Measurements from ENCODE around the gene CAPN5. TPM values are rescaled to one million over a fixed set of nuclear protein-coding genes. Genes with fewer than 3 reads are reported as not detected.

Gene CAPN5
- total and polyA plus RNA-seq, 10 of the 15 experiments (the other 5 are each of a cell fraction or from before 2014, with no cell fraction given): 0.02 to 0.33 (median 0.07) TPM; not detected in 3

- no peak for TF ChIP-seq NR2C1 (IDR thresholded peaks at IDR 0.05)
- no peak for TF ChIP-seq ATF7 (IDR thresholded peaks at IDR 0.05; ENCODE audit: low read depth)
- TF ChIP-seq IRF5 (IDR thresholded peaks at IDR 0.05; ENCODE audit: borderline replicate concordance): no peak
- TF ChIP-seq ZBTB40 (IDR thresholded peaks at IDR 0.05; ENCODE audit: borderline replicate concordance): no peak
- no peak for TF ChIP-seq YY1 (IDR thresholded peaks at IDR 0.05; ENCODE audit: low read depth, low read length)
- TF ChIP-seq IKZF1 (conservative IDR thresholded peaks at IDR 0.05): no peak
These were observed 40.0 kb upstream of the CAPN5 start (continued) for GRCh38 chr11:77026743-77027142.

DNA sequence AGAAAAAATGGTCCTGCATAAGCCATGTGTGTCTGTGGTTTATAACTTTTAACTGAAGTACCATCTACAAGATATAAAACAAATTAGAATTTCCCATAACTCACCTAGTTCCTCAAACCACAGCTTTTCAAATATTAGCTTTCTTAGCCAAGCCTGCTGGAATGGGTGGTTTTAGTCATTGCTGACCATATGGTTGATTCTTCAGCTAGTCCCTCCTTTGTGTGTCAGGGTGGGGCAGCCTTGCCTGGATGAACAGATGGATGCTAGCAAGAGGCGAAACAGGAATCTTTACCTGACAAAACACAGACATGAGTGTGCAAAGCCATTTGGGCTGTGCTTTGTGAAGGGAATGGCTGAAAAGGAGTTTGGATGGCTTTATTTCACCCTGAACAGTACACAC is 39.5 kb upstream of the CAPN5 start:
- Histone ChIP-seq H3K4me2 (ENCODE audit: control insufficient read depth, insufficient read depth) (no peak overlapping the region), H4K20me1 (ENCODE audit: control insufficient read depth, insufficient read depth) (no peaks in the 10 kb centered on the region), H3K9me3 (replicated peaks; ENCODE audit: control insufficient read depth, insufficient read depth, low read length) (no peaks in the 10 kb centered on the region), H2AFZ (ENCODE audit: control insufficient read depth, low read depth, low read length) (no peak overlapping the region), H3K36me3 (ENCODE audit: control insufficient read depth in 2 of 2, insufficient read depth in 2 of 2, low read length in 1 of 2) (no peaks in the 10 kb centered on the region), H3K4me1 (ENCODE audit: control insufficient read depth, insufficient read depth, low read length) (no peaks in the 10 kb centered on the region), H3K9ac (ENCODE audit: control insufficient read depth, insufficient read depth, low read length) (no peak overlapping the region), H3K27ac (ENCODE audit: control insufficient read depth, insufficient read depth) (no peak overlapping the region), H3K79me2 (ENCODE audit: control insufficient read depth, insufficient read depth, low read length) (no peaks in the 10 kb centered on the region), H3K4me3 (no peak overlapping the region), H3K27me3 (replicated peaks in 1 of 2; ENCODE audit: control insufficient read depth in 2 of 2, insufficient read depth in 2 of 2, low read length in 1 of 2) (no peaks in the 10 kb centered on the region; a peak in 1 of 4 replicates)
- ATAC-seq (no peak), FAIRE-seq (no peak), DNase-seq (ENCODE audit: low read depth, low spot score) (no peak)
- intact Hi-C loops (cut with micrococcal nuclease; ENCODE audit: unreplicated experiment) (no loop called here), in situ Hi-C loops (cut with MboI) (no loop called here)
- 100% methylated on average over 1 of the region's 1 CpG for WGBS (ENCODE audit: insufficient coverage, insufficient replicate concordance, low lambda C conversion rate, missing lambda C conversion rate)
- ChIA-PET POLR2A (no interaction called here), RAD21 (ENCODE audit: unreplicated experiment) (interaction anchor here (1.4 to 1.7 kb wide), 2 partner anchors 64 to 107 kb away, joined by 3 to 5 read pairs; no protein-coding TSS in a partner anchor), SMC1A (ENCODE audit: uncharacterized antibody, unreplicated experiment) (interaction anchor here (0.6 kb wide), 1 partner anchor 64 kb away, joined by 3 read pairs; no protein-coding TSS in a partner anchor), CTCF (interaction anchor here (0.6 to 1.5 kb wide), 5 partner anchors 16 to 1540 kb away, joined by 3 to 6 read pairs (median 3); no protein-coding TSS in a partner anchor)
- BruUV-seq (replicated peaks): no TSS peak
- TF ChIP-seq NFYA (IDR thresholded peaks at IDR 0.05; ENCODE audit: borderline replicate concordance, low read depth, low read length): no peak
- TF ChIP-seq PAX5 (IDR thresholded peaks at IDR 0.05; ENCODE audit: borderline replicate concordance, low read depth, low read length): no peak
- no peak for TF ChIP-seq NR2C1 (IDR thresholded peaks at IDR 0.05)
- no peak for TF ChIP-seq ZNF274 (IDR thresholded peaks at IDR 0.05; ENCODE audit: insufficient read depth, insufficient read length)
- TF ChIP-seq JUND (IDR thresholded peaks at IDR 0.05; ENCODE audit: low read depth, low read length): no peak
- TF ChIP-seq, protein P1, sequence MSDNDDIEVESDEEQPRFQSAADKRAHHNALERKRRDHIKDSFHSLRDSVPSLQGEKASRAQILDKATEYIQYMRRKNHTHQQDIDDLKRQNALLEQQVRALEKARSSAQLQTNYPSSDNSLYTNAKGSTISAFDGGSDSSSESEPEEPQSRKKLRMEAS (IDR thresholded peaks at IDR 0.05; ENCODE audit: low read depth, low read length): no peak
- no peak for TF ChIP-seq SMC3 (IDR thresholded peaks at IDR 0.05; ENCODE audit: borderline replicate concordance, low read length)
- no peak for TF ChIP-seq RELA (IDR thresholded peaks at IDR 0.05; ENCODE audit: borderline replicate concordance, partially characterized antibody)
- TF ChIP-seq RELB (IDR thresholded peaks at IDR 0.05; ENCODE audit: low read depth): no peak
- TF ChIP-seq, protein P2, sequence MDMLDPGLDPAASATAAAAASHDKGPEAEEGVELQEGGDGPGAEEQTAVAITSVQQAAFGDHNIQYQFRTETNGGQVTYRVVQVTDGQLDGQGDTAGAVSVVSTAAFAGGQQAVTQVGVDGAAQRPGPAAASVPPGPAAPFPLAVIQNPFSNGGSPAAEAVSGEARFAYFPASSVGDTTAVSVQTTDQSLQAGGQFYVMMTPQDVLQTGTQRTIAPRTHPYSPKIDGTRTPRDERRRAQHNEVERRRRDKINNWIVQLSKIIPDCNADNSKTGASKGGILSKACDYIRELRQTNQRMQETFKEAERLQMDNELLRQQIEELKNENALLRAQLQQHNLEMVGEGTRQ (IDR thresholded peaks at IDR 0.05; ENCODE audit: borderline replicate concordance, low read depth, low read length): no peak
- no peak for TF ChIP-seq SP1 (IDR thresholded peaks at IDR 0.05; ENCODE audit: low read depth, low read length)
